Measurements from ENCODE around the gene PSMC3IP.
"Not testable (repeated sequence)": the region's sequence is repeated elsewhere in the genome, so short reads cannot be mapped to it uniquely, and the experiment has no call there.

Gene PSMC3IP

DNA sequence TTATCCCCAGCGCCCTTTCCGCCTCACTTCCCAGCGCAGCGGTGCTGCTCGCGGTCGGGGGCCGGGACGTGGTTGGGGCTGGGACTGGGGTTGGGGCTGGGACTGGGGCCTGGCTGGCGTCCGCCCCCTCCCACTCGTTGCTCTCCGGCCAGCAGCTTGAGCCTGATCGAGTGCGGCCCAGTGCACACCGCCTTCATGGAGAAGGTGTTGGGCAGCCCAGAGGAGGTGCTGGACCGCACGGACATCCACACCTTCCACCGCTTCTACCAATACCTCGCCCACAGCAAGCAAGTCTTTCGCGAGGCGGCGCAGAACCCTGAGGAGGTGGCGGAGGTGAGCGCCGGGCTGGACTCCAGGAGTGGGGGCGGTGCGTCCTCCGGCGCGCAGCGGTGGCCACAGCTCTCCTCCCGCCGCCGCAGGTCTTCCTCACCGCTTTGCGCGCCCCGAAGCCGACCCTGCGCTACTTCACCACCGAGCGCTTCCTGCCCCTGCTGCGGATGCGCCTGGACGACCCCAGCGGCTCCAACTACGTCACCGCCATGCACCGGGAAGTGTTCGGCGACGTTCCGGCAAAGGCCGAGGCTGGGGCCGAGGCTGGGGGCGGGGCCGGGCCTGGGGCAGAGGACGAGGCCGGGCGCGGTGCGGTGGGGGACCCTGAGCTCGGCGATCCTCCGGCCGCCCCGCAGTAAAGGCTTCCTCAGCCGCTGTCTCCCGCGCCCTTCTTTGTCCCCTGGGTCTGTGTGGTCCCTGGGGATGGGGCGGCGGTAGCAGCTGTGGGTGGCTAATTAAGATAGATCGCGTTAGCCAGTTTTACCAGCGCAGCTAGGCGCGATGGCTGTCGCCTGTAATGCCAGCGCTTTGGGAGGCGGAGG, 23.0 kb downstream of the PSMC3IP start:
- peak; percentile 96 for DNase-seq
- TF ChIP-seq, protein P1, sequence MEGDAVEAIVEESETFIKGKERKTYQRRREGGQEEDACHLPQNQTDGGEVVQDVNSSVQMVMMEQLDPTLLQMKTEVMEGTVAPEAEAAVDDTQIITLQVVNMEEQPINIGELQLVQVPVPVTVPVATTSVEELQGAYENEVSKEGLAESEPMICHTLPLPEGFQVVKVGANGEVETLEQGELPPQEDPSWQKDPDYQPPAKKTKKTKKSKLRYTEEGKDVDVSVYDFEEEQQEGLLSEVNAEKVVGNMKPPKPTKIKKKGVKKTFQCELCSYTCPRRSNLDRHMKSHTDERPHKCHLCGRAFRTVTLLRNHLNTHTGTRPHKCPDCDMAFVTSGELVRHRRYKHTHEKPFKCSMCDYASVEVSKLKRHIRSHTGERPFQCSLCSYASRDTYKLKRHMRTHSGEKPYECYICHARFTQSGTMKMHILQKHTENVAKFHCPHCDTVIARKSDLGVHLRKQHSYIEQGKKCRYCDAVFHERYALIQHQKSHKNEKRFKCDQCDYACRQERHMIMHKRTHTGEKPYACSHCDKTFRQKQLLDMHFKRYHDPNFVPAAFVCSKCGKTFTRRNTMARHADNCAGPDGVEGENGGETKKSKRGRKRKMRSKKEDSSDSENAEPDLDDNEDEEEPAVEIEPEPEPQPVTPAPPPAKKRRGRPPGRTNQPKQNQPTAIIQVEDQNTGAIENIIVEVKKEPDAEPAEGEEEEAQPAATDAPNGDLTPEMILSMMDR (IDR thresholded peaks at IDR 0.05; ENCODE audit: low read depth, low read length): 0 out of 2 replicates have a peak, but pooled peaks have one; percentile 14
- Histone ChIP-seq H3K27me3 (ENCODE audit: insufficient read depth, low read depth, severe bottlenecking) (no peaks in the 10 kb centered on the region), H3K36me3 (peaks cover 14% of the 10 kb centered on the region), H3K9me3 (ENCODE audit: severe bottlenecking) (no peaks in the 10 kb centered on the region), H3K4me3 (ENCODE audit: low read depth, low read length) (peak overlapping the region; percentile 83), H3K27ac (peak overlapping the region; percentile 91)

DNA sequence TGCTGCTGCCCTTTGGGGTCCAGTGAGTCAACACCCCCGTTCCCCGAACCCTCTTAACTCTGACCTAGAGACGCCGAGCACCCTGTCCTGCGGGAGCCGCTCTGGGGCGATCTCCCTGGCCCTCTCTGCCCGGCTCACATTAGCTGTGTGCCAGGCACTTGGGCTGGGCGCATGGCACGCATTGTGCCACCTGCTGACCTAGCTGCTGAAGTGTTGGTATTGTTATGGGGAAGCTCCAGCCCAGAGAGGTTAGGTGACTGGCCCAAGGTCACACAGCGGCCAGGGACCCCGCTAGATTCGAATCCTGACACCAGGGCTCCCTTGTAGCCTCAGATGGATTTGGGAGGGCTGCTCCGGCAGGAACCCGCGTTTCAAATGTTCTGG, 23.7 kb downstream of the PSMC3IP start:
- H3K27me3 ChIP-seq (ENCODE audit: insufficient read depth, low read depth, severe bottlenecking): no peaks in the 10 kb centered on the region
- TF ChIP-seq, protein P1 (IDR thresholded peaks at IDR 0.05; ENCODE audit: low read depth, low read length): no peak
- H3K36me3 ChIP-seq: peaks cover 14% of the 10 kb centered on the region
- peak overlapping the region; percentile 83 for H3K4me3 ChIP-seq (ENCODE audit: low read depth, low read length)
- H3K27ac ChIP-seq: peak overlapping the region; percentile 91
- no peak for DNase-seq
- no peaks in the 10 kb centered on the region for H3K9me3 ChIP-seq (ENCODE audit: severe bottlenecking)

DNA sequence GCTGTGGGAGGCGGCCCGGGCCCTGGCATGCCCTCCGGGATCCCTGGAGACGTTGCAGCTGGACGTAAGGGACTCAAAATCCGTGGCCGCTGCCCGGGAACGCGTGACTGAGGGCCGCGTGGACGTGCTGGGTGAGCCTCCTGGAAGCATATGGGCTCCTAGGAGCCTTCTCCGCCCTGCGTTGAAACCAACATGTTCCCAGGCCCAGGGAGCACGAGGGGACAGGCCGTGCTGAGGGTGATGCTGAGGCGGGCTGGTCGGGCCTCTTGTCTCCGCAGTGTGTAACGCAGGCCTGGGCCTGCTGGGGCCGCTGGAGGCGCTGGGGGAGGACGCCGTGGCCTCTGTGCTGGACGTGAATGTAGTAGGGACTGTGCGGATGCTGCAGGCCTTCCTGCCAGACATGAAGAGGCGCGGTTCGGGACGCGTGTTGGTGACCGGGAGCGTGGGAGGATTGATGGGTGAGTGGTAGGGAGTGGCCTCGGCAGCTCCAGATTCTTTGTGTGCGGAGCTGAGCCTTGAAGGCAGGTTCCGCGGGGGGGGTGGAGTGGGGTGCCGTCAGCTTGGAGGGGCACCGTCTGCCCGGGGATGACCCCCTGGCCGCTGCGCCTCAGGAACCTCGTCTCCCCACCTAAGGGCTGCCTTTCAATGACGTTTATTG, 24.2 kb downstream of the PSMC3IP start:
- Histone ChIP-seq H3K9me3 (ENCODE audit: severe bottlenecking) (no peaks in the 10 kb centered on the region), H3K27me3 (ENCODE audit: insufficient read depth, low read depth, severe bottlenecking) (no peaks in the 10 kb centered on the region), H3K36me3 (peaks cover 14% of the 10 kb centered on the region), H3K4me3 (ENCODE audit: low read depth, low read length) (no peak overlapping the region), H3K27ac (no peak overlapping the region)
- TF ChIP-seq, protein P1 (IDR thresholded peaks at IDR 0.05; ENCODE audit: low read depth, low read length): no peak
- no peak for DNase-seq

DNA sequence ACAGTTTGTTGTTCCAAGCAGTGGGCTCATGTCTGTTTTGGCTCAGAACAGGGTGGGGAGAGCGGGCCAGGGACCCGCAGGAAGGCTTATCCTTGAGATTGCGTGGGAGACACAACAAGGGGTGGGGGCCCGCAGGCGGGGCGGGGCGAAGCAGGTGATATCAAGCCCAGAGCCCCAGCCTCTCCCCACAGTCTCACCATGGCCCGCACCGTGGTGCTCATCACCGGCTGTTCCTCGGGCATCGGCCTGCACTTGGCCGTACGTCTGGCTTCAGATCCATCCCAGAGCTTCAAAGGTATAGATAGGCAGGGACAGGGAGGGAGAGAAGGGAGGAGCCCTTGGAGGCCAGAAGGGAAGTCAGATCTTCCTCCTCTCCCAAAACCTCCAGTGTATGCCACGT, 24.8 kb downstream of the PSMC3IP start, which contains the start of gene HSD17B1:
HSD17B1 (plus strand) TSS at position 188 of the 400 bp plus-strand sequence; CDS start at position 199, 11 bp downstream.
- Histone ChIP-seq H3K36me3 (peaks cover 14% of the 10 kb centered on the region), H3K27ac (0 out of 2 replicates have a peak within 1 kb of the TSS, but pooled peaks have one; percentile 7)
- H3K27me3 ChIP-seq (ENCODE audit: insufficient read depth, low read depth, severe bottlenecking); H3K9me3 ChIP-seq (ENCODE audit: severe bottlenecking); DNase-seq; H3K4me3 ChIP-seq (ENCODE audit: low read depth, low read length): not testable (repeated sequence)

DNA sequence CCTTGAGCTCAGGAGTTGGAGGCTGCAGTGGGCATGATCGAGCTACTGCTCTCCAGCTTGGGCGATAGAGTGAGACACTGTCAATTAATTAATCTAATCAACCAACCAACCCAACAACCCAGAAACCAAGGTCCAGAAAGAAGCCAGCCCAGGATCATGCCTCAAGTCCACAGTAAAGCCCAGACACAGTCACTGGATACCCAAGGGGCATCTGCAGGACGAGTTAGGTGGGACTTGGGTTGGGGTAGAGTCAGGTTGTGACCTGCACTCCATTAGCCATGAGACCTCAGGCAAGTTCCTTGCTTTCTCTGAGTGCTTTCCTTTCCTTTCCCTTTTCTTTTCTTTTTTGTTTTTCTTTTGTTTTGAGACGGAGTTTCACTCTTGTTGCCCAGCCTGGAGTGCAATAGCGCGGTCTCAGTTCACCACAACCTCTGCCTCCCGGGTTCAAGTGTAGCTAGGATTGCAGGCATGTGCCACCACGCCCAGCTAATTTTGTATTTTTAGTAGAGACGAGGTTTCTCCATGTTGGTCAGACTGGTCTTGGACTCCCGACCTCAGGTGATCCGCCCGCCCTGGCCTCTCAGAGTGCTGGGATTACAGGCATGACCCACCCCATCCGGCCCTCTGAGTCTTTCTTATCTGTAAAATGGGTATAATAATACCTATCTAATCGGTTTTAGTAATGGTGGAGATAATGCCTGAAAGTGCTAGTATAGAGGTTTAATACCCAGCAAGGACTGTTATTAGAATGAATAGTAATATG, 28.4 kb downstream of the PSMC3IP start:
- no peaks in the 10 kb centered on the region for H3K27me3 ChIP-seq (ENCODE audit: insufficient read depth, low read depth, severe bottlenecking)
- H3K9me3 ChIP-seq (ENCODE audit: severe bottlenecking): no peaks in the 10 kb centered on the region
- no peak for DNase-seq
- no peak overlapping the region for H3K4me3 ChIP-seq (ENCODE audit: low read depth, low read length)
- no peak overlapping the region for H3K27ac ChIP-seq
- peaks cover 25% of the 10 kb centered on the region for H3K36me3 ChIP-seq
- TF ChIP-seq, protein P1 (IDR thresholded peaks at IDR 0.05; ENCODE audit: low read depth, low read length): no peak
